Astrocyte (in vitro differentiated cells and primary cell): ENCODE data around the gene CTNNA2. TPM values are rescaled to one million over a fixed set of nuclear protein-coding genes. Genes with fewer than 3 reads are reported as not detected.

Experiments
- DNase-seq: peaks from one replicate; pipeline ENCODE4 v3.0.0-alpha.2; 2010; ENCODE audit warnings: low read depth
- FAIRE-seq: peaks from 2 replicates; lab custom pipeline; 2011; peaks lifted over from hg19 to GRCh38; lab: Jason Lieb, UNC
- H2AFZ ChIP-seq: 2 replicates; pipeline ENCODE4 v1.6.0; 2012; ENCODE audit warnings: low read depth, low read length, inconsistent platforms
- H3K27ac ChIP-seq: 2 replicates; pipeline ENCODE4 v1.5.1; 2011; ENCODE audit warnings: low read depth, low read length, inconsistent platforms
- H3K27me3 ChIP-seq: 2 replicates; pipeline ENCODE4 v1.6.0; 2011; ENCODE audit warnings: low read length, inconsistent platforms; ENCODE audit not compliant: insufficient read depth
- H3K36me3 ChIP-seq: 2 replicates; pipeline ENCODE4 v1.5.1; 2011; ENCODE audit warnings: low read length, inconsistent platforms; ENCODE audit not compliant: insufficient read depth
- H3K4me1 ChIP-seq: 2 replicates; pipeline ENCODE4 v1.5.1; 2011; ENCODE audit warnings: low read length, inconsistent platforms; ENCODE audit not compliant: insufficient read depth
- H3K4me2 ChIP-seq: 2 replicates; pipeline ENCODE4 v1.6.0; 2012; ENCODE audit warnings: low read length, inconsistent platforms
- H3K4me3 ChIP-seq: 2 replicates; pipeline ENCODE4 v1.5.1; 2011; ENCODE audit warnings: low read depth, mild to moderate bottlenecking, low read length, inconsistent platforms; ENCODE audit not compliant: insufficient read depth
- H3K79me2 ChIP-seq: 2 replicates; pipeline ENCODE4 v1.6.0; 2012; ENCODE audit warnings: mild to moderate bottlenecking, low read length, inconsistent platforms; ENCODE audit not compliant: insufficient read depth
- H3K9ac ChIP-seq: 2 replicates; pipeline ENCODE4 v1.6.0; 2012; ENCODE audit warnings: mild to moderate bottlenecking, low read length, inconsistent platforms
- H3K9me3 ChIP-seq: 2 replicates; pipeline ENCODE4 v1.5.1; 2012; ENCODE audit warnings: low read depth, mild to moderate bottlenecking, low read length, inconsistent platforms; ENCODE audit not compliant: insufficient read depth
- H4K20me1 ChIP-seq: 2 replicates; pipeline ENCODE4 v1.6.0; 2012; ENCODE audit warnings: low read length, inconsistent platforms; ENCODE audit not compliant: insufficient read depth
- H3K27ac Mint-ChIP-seq: one replicate; pipeline ENCODE4 v1.8.0; 2021; ENCODE audit warnings: mild to moderate bottlenecking, mixed read lengths; ENCODE audit not compliant: unreplicated experiment
- H3K27me3 Mint-ChIP-seq: one replicate; pipeline ENCODE4 v1.8.0; 2021; ENCODE audit warnings: low read depth, mixed read lengths; ENCODE audit not compliant: unreplicated experiment
- H3K36me3 Mint-ChIP-seq: one replicate; pipeline ENCODE4 v1.8.0; 2021; ENCODE audit warnings: low read depth, mixed read lengths; ENCODE audit not compliant: unreplicated experiment
- H3K4me1 Mint-ChIP-seq: one replicate; pipeline ENCODE4 v1.8.0; 2021; ENCODE audit warnings: low read depth, mixed read lengths; ENCODE audit not compliant: unreplicated experiment
- H3K4me3 Mint-ChIP-seq: one replicate; pipeline ENCODE4 v1.8.0; 2021; ENCODE audit warnings: mild to moderate bottlenecking, moderate library complexity, mixed read lengths; ENCODE audit not compliant: unreplicated experiment
- H3K9me3 Mint-ChIP-seq: one replicate; pipeline ENCODE4 v1.8.0; 2021; ENCODE audit warnings: mild to moderate bottlenecking, mixed read lengths; ENCODE audit not compliant: unreplicated experiment
- EZH2 ChIP-seq: IDR thresholded peaks from 2 replicates; pipeline ENCODE4 v1.6.1; 2012; ENCODE audit warnings: mild to moderate bottlenecking, low read length, inconsistent platforms; ENCODE audit not compliant: insufficient read depth
- total RNA-seq: library from RNA; stranded (reverse); gene quantifications from 2 replicates; pipeline ENCODE4 v1.2.1, GENCODE V29; 2021
- TF ChIP-seq, protein P1 (sequence below): IDR thresholded peaks from 2 replicates; pipeline ENCODE4 v1.5.1; 2011; ENCODE audit warnings: low read depth, mild to moderate bottlenecking, inconsistent platforms, low read length, moderate library complexity; ENCODE audit not compliant: insufficient read depth

CTNNA2 gene
- total RNA-seq, 1 donor from 2014 or later: 3.9 TPM

DNA sequence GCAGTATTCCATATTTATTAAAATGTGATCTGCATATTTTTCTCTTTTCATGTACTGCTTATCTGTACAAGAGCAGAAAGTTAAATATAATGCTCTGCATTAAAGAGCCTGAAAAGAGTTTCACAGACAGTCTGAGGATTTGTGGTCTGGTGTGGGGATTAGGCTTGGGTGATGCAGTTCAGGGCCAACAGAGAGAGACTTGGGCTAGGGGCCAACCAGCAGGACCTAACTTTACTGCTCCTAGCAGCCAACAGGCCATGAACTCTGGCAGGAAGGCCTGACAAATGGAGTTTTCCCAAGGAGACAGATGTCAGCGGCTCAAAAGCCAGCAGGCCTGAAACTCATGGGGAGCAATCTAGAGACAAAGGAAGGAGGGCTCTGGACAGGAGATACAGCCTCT is 622.1 kb downstream of the CTNNA2 start:
- Histone ChIP-seq H3K4me3 (no peak overlapping the region), H3K27me3 (no peaks in the 10 kb centered on the region), H3K79me2 (no peaks in the 10 kb centered on the region), H3K4me1 (no peaks in the 10 kb centered on the region), H3K36me3 (no peaks in the 10 kb centered on the region), H4K20me1 (no peaks in the 10 kb centered on the region), H3K4me2 (no peak overlapping the region), H3K9ac (no peak overlapping the region), H3K27ac (no peak overlapping the region), H2AFZ (no peak overlapping the region), H3K9me3 (no peaks in the 10 kb centered on the region)
- peak overlapping the region; percentile 15 for H3K27ac Mint-ChIP-seq
- H3K9me3 Mint-ChIP-seq: peaks cover 2% of the 10 kb centered on the region
- peaks cover 2% of the 10 kb centered on the region for H3K36me3 Mint-ChIP-seq
- FAIRE-seq (no peak), DNase-seq (no peak)
- H3K27me3 Mint-ChIP-seq: no peaks in the 10 kb centered on the region
- H3K4me3 Mint-ChIP-seq: no peak overlapping the region
- H3K4me1 Mint-ChIP-seq: peaks cover 18% of the 10 kb centered on the region
- no peak for TF ChIP-seq EZH2

GRCh38 chr2:80136338-80136737 is 623.5 kb downstream of the CTNNA2 start:
- peaks cover 2% of the 10 kb centered on the region for H3K9me3 Mint-ChIP-seq
- H3K9ac ChIP-seq: no peak overlapping the region
- H3K4me1 Mint-ChIP-seq: peaks cover 22% of the 10 kb centered on the region
- FAIRE-seq (no peak), DNase-seq (no peak)
- no peaks in the 10 kb centered on the region for H3K9me3 ChIP-seq
- H3K36me3 Mint-ChIP-seq: peaks cover 2% of the 10 kb centered on the region
- H3K4me3 ChIP-seq: no peak overlapping the region
- H3K4me1 ChIP-seq: no peaks in the 10 kb centered on the region
- H3K27ac Mint-ChIP-seq: no peak overlapping the region
- H3K27me3 Mint-ChIP-seq: no peaks in the 10 kb centered on the region
- H3K4me3 Mint-ChIP-seq: no peak overlapping the region
- H3K79me2 ChIP-seq: no peaks in the 10 kb centered on the region
- no peaks in the 10 kb centered on the region for H3K27me3 ChIP-seq
- no peak overlapping the region for H2AFZ ChIP-seq
- H3K4me2 ChIP-seq: no peak overlapping the region
- no peak overlapping the region for H3K27ac ChIP-seq
- TF ChIP-seq, protein P1, sequence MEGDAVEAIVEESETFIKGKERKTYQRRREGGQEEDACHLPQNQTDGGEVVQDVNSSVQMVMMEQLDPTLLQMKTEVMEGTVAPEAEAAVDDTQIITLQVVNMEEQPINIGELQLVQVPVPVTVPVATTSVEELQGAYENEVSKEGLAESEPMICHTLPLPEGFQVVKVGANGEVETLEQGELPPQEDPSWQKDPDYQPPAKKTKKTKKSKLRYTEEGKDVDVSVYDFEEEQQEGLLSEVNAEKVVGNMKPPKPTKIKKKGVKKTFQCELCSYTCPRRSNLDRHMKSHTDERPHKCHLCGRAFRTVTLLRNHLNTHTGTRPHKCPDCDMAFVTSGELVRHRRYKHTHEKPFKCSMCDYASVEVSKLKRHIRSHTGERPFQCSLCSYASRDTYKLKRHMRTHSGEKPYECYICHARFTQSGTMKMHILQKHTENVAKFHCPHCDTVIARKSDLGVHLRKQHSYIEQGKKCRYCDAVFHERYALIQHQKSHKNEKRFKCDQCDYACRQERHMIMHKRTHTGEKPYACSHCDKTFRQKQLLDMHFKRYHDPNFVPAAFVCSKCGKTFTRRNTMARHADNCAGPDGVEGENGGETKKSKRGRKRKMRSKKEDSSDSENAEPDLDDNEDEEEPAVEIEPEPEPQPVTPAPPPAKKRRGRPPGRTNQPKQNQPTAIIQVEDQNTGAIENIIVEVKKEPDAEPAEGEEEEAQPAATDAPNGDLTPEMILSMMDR: no peak
- no peak for TF ChIP-seq EZH2
- H3K36me3 ChIP-seq: no peaks in the 10 kb centered on the region
- no peaks in the 10 kb centered on the region for H4K20me1 ChIP-seq

DNA sequence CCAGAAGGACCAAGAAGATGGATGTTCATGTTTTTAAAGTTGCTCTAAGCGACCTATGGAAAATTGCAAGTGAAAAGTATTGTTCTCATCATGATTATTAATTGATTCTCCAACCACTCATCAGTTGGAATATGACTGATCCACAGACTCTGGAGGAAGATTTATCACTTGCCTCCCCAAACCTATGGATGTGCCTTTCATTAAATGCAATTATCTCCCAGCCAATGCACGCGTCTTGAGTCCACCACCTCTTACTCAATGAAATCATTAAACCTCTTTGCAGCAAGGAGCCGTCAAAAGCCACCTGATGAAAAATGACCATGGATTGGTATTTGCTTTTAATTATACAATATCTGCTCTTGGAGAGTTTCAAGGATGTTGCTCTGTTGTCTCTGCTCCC is 626.1 kb downstream of the CTNNA2 start:
- Histone ChIP-seq H3K9me3 (no peaks in the 10 kb centered on the region), H3K4me3 (no peak overlapping the region), H3K9ac (no peak overlapping the region), H3K79me2 (no peaks in the 10 kb centered on the region), H2AFZ (no peak overlapping the region), H3K27ac (no peak overlapping the region), H3K27me3 (no peaks in the 10 kb centered on the region), H4K20me1 (no peaks in the 10 kb centered on the region), H3K4me2 (no peak overlapping the region), H3K4me1 (no peaks in the 10 kb centered on the region), H3K36me3 (no peaks in the 10 kb centered on the region)
- peaks cover 24% of the 10 kb centered on the region for H3K4me1 Mint-ChIP-seq
- FAIRE-seq: no peak
- H3K27me3 Mint-ChIP-seq: no peaks in the 10 kb centered on the region
- DNase-seq: no peak
- H3K9me3 Mint-ChIP-seq: peaks cover 2% of the 10 kb centered on the region
- H3K4me3 Mint-ChIP-seq: no peak overlapping the region
- TF ChIP-seq, protein P1: no peak
- no peak for TF ChIP-seq EZH2
- H3K27ac Mint-ChIP-seq: no peak overlapping the region
- peaks cover under 1% of the 10 kb centered on the region for H3K36me3 Mint-ChIP-seq
